D721Med (cell line): Measurements from ENCODE around the gene TMEM260.
A peak's percentile ranks its signal among the peaks of the same experiment; 100 is the strongest.
"Not testable (repeated sequence)": the region's sequence is repeated elsewhere in the genome, so short reads cannot be mapped to it uniquely, and the experiment has no call there.

ENCODE experiments used
- DNase-seq: peaks from one replicate; pipeline ENCODE4 v3.0.0; 2011; ENCODE audit warnings: low spot score; ENCODE audit not compliant: insufficient read length
- FAIRE-seq: peaks from 2 replicates; lab custom pipeline; 2011; peaks lifted over from hg19 to GRCh38; lab: Jason Lieb, UNC
- CTCF ChIP-seq: IDR thresholded peaks from 2 replicates; pipeline ENCODE4 v1.5.1; 2012; ENCODE audit warnings: mild to moderate bottlenecking, control low read depth; ENCODE audit not compliant: insufficient read depth; ENCODE audit errors: missing control alignments

Gene TMEM260

GRCh38 chr14:56594428-56594827 lies 14.8 kb downstream of the TMEM260 start:
- TF ChIP-seq CTCF = no peak
- DNase-seq (no peak), FAIRE-seq (peak; percentile 61)

GRCh38 chr14:56598519-56598918 lies 18.9 kb downstream of the TMEM260 start:
- DNase-seq = no peak
- no peak for TF ChIP-seq CTCF
- peak; percentile 32 for FAIRE-seq

DNA sequence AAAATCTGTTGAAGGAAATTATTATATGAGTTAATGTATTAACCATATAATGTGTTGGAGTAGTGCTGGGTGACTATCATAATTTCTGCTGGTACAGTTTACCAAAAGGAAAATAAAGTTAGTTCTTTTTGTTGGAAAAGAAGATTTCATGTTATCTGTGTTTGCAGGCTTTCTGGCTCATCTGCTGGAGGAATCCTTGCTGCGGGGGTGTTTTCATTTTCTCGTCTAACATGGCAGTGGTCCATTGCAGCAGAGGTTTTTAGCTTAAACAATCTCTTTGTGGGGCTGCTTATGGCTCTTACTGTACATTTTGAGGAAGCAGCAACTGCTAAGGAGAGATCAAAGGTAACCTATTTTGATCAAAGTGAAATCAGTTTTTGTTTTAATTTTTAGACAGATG lies 24.1 kb downstream of the TMEM260 start:
- DNase-seq = no peak
- no peak for TF ChIP-seq CTCF
- no peak for FAIRE-seq

GRCh38 chr14:56608689-56609088 lies 29.1 kb downstream of the TMEM260 start:
- TF ChIP-seq CTCF = no peak
- no peak for DNase-seq
- no peak for FAIRE-seq

DNA sequence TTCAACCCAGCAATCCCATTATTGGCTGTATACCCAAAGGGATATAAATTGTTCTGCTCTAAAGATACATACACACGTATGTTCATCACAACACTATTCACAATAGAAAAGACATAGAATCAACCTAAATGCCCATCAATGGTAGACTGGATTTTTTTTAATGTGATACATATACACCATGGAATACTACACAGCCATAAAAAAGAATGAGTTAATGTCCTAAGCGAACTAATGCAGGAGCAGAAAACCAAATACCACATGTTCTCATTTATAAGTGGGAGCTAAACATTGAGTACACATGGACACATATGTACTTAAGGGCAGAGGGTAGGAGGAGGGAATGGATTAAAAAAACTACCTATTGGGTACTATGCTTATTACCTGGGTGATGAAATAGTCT lies 32.1 kb downstream of the TMEM260 start:
- not testable (repeated sequence) for DNase-seq

GRCh38 chr14:56617084-56617483 lies 37.5 kb downstream of the TMEM260 start:
- FAIRE-seq (no peak), DNase-seq (no peak)
- TF ChIP-seq CTCF = no peak

More for the DNA sequence above, 32.1 kb downstream of the TMEM260 start:
- peak; percentile 44 for FAIRE-seq

- DNase-seq (no peak), FAIRE-seq (no peak)
- no peak for TF ChIP-seq CTCF
Measured at GRCh38 chr14:56630707-56631106, 51.1 kb downstream of the TMEM260 start.

DNA sequence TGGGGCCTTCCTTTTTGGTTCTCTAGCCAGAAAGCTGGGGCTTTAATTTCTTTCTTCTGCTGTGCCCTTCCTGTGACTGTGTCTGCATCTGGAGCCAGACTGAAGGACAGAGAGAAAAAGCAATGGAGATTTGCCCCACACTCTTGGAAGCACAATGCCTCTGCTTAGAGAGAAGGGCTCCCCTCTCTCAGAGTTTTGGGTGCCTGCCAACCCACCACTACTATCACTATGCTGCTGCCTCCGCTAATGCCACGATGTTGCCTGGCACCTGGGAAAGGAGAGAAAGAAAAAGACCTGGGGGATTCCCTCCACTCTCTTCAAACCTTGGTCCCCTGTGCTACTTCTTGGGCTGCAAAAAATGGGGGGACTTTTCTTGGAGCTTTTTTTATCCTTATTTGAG lies 52.6 kb downstream of the TMEM260 start:
- no peak for TF ChIP-seq CTCF
- DNase-seq (no peak), FAIRE-seq (no peak)
